ENCODE data around the gene XRCC3. TPM values are rescaled to one million over a fixed set of nuclear protein-coding genes. Genes with fewer than 3 reads are reported as not detected.
A peak's percentile ranks its signal among the peaks of the same experiment; 100 is the strongest.

Gene XRCC3
- total and polyA plus RNA-seq, 4 donors = 1.0 to 8.6 (median 5.2) TPM

DNA sequence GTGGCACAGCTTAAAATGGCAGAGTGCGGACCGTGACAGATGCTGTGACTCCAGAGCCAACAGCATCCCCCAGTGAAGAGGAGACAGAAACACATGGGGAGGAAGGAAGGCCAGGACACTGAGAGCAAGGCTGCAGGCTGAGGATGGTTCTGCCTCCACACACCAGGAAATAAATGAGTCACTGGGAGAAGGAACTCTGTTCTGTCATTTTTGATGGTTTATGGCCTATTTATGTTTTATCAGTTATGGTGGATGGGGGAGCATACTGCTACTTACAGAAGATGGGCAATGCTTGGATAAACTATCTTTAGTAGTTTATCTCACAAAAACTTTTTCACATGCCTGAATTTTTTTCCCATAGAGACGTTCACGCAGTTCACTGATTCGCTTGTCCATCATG is 34.2 kb upstream of the XRCC3 start:
- intact Hi-C loops (cut with DNase I) = no loop called here
- Histone ChIP-seq H3K9me3 (ENCODE audit: control insufficient read depth, low read length) (no peaks in the 10 kb centered on the region), H3K27me3 (ENCODE audit: control insufficient read depth in 1 of 2, insufficient read depth in 2 of 2, low read length in 1 of 2) (no peaks in the 10 kb centered on the region), H3K36me3 (ENCODE audit: control insufficient read depth in 1 of 2, insufficient read depth in 2 of 2, low read length in 1 of 2) (no peaks in the 10 kb centered on the region), H3K27ac (ENCODE audit: low read depth in 1 of 2, low read length in 2 of 2) (no peak overlapping the region), H3K4me3 (ENCODE audit: low read length in 2 of 2) (no peak overlapping the region), H3K4me1 (ENCODE audit: control insufficient read depth in 1 of 2, insufficient read depth in 2 of 2, low read length in 2 of 2) (no peaks in the 10 kb centered on the region)
- ATAC-seq (ENCODE audit: low FRiP score) (no peak), DNase-seq (no peak)
- 90 to 96% methylated on average over 5 of the region's 5 CpGs for WGBS, 2 donors

- Histone ChIP-seq H3K4me3 (ENCODE audit: low read length in 2 of 2) (no peak overlapping the region), H3K4me1 (ENCODE audit: control insufficient read depth in 1 of 2, insufficient read depth in 2 of 2, low read length in 2 of 2) (no peaks in the 10 kb centered on the region), H3K27me3 (ENCODE audit: control insufficient read depth in 1 of 2, insufficient read depth in 2 of 2, low read length in 1 of 2) (no peaks in the 10 kb centered on the region), H3K27ac (ENCODE audit: low read depth in 1 of 2, low read length in 2 of 2) (no peak overlapping the region), H3K9me3 (ENCODE audit: control insufficient read depth, low read length) (no peaks in the 10 kb centered on the region), H3K36me3 (ENCODE audit: control insufficient read depth in 1 of 2, insufficient read depth in 2 of 2, low read length in 1 of 2) (no peaks in the 10 kb centered on the region)
- ATAC-seq (ENCODE audit: low FRiP score) (no peak), DNase-seq (no peak)
- 87 to 91% methylated on average over 5 of the region's 5 CpGs for WGBS, 2 donors
- intact Hi-C loops (cut with DNase I) = no loop called here
Observed at GRCh38 chr14:103748534-103748857, 33.2 kb upstream of the XRCC3 start.

DNA sequence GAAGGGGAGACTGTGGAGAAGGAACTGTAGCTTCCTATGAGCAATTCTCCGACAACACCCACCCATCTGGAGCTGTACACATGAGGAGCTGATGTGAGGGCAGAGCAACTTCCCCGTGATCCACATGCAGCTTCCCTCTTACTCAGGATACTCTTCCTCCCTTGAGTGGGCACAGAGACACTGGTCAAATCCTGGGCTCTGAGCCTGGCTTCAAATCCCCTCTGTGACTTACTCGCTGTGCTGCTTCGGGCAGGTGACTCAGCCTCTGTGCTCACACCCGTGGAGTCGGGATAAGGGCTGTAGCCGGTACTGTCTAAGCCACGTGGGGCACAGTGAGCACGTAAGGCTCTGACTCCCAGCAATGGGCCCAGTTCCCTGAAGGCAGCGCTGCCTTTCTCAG is 31.4 kb upstream of the XRCC3 start:
- intact Hi-C loops (cut with DNase I) = no loop called here
- no peaks in the 10 kb centered on the region for H3K36me3 ChIP-seq (ENCODE audit: control insufficient read depth in 1 of 2, insufficient read depth in 2 of 2, low read length in 1 of 2)
- 92 to 95% methylated on average over 10 of the region's 10 CpGs for WGBS, 2 donors
- no peaks in the 10 kb centered on the region for H3K27me3 ChIP-seq (ENCODE audit: control insufficient read depth in 1 of 2, insufficient read depth in 2 of 2, low read length in 1 of 2)
- no peak for ATAC-seq (ENCODE audit: low FRiP score)
- no peak overlapping the region for H3K4me3 ChIP-seq (ENCODE audit: low read length in 2 of 2)
- H3K9me3 ChIP-seq (ENCODE audit: control insufficient read depth, low read length) = no peaks in the 10 kb centered on the region
- no peak overlapping the region for H3K27ac ChIP-seq (ENCODE audit: low read depth in 1 of 2, low read length in 2 of 2)
- DNase-seq = no peak
- H3K4me1 ChIP-seq (ENCODE audit: control insufficient read depth in 1 of 2, insufficient read depth in 2 of 2, low read length in 2 of 2) = no peaks in the 10 kb centered on the region

GRCh38 chr14:103745424-103745823 is 30.2 kb upstream of the XRCC3 start:
- H3K36me3 ChIP-seq (ENCODE audit: control insufficient read depth in 1 of 2, insufficient read depth in 2 of 2, low read length in 1 of 2) = no peaks in the 10 kb centered on the region
- ATAC-seq (ENCODE audit: low FRiP score) (no peak), DNase-seq (peak in 1 of 2 donors; percentile 5)
- WGBS, 2 donors = 82 to 83% methylated on average over 5 of the region's 5 CpGs
- no peaks in the 10 kb centered on the region for H3K4me1 ChIP-seq (ENCODE audit: control insufficient read depth in 1 of 2, insufficient read depth in 2 of 2, low read length in 2 of 2)
- no peaks in the 10 kb centered on the region for H3K9me3 ChIP-seq (ENCODE audit: control insufficient read depth, low read length)
- no peaks in the 10 kb centered on the region for H3K27me3 ChIP-seq (ENCODE audit: control insufficient read depth in 1 of 2, insufficient read depth in 2 of 2, low read length in 1 of 2)
- H3K27ac ChIP-seq (ENCODE audit: low read depth in 1 of 2, low read length in 2 of 2) = no peak overlapping the region
- no peak overlapping the region for H3K4me3 ChIP-seq (ENCODE audit: low read length in 2 of 2)
- intact Hi-C loops (cut with DNase I) = no loop called here

DNA sequence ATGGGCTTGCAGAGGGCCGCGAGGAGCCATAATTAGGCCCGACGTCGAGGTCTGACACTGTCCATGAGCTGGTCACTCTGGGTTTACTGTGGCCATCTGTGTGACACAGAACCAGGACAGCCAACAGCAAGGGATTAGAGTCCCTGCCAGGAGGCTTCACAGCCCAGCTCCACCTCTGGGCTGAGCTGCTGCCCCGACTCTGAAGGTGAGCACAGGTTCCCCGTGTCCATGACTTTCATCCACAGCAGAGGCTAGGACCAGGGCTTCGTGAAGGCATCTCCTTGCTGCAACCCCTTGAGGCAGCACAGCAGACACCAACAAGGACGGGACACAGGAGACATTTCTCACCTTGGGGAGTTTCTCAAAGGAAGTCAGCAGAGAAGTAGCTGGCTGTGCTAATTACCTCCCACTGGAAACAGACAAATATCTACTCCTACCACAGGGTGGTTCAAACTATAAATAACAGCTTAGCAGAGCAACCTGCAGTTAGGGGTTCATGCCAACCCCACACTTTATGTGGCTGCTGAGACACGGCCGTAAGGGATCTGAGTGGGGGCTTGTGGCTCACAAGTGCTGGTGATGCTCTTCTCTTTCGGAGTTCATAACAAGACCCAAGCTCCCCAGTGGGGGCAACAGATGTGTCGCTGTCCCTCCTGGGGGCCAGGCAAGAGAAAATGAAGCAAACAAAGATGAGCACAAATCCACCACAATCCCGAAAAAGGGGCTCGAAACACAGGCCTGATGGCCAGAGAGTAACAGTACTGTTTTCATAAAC is 29.6 kb upstream of the XRCC3 start:
- Histone ChIP-seq H3K4me3 (ENCODE audit: low read length in 2 of 2) (no peak overlapping the region), H3K27me3 (ENCODE audit: control insufficient read depth in 1 of 2, insufficient read depth in 2 of 2, low read length in 1 of 2) (no peaks in the 10 kb centered on the region), H3K9me3 (ENCODE audit: control insufficient read depth, low read length) (no peaks in the 10 kb centered on the region), H3K36me3 (ENCODE audit: control insufficient read depth in 1 of 2, insufficient read depth in 2 of 2, low read length in 1 of 2) (no peaks in the 10 kb centered on the region), H3K27ac (ENCODE audit: low read depth in 1 of 2, low read length in 2 of 2) (no peak overlapping the region), H3K4me1 (ENCODE audit: control insufficient read depth in 1 of 2, insufficient read depth in 2 of 2, low read length in 2 of 2) (no peaks in the 10 kb centered on the region)
- 84 to 88% methylated on average over 15 of the region's 15 CpGs for WGBS, 2 donors
- DNase-seq (no peak), ATAC-seq (ENCODE audit: low FRiP score) (no peak)
- intact Hi-C loops (cut with DNase I) = no loop called here

DNA sequence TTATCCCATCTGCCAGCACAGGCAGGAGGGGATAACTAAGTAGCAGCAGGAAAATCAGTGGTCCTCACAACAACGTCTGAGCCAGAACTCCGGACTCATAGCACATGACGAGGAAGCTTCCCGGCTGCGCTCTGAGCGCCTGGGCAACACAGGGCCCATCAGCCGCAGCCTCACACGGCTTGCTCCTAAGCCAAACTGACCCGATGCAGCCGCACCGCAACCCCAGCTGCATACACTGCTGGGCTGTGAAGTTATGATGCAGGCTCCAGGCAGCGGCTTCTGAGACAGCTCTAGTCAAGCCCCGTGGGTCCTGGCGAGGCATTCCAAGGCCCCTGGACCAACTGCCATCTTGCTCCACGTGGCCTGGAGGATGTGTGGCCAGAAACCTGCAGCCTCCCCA is 28.4 kb upstream of the XRCC3 start:
- Histone ChIP-seq H3K4me3 (ENCODE audit: low read length in 2 of 2) (no peak overlapping the region), H3K27ac (ENCODE audit: low read depth in 1 of 2, low read length in 2 of 2) (no peak overlapping the region), H3K9me3 (ENCODE audit: control insufficient read depth, low read length) (no peaks in the 10 kb centered on the region), H3K36me3 (ENCODE audit: control insufficient read depth in 1 of 2, insufficient read depth in 2 of 2, low read length in 1 of 2) (no peaks in the 10 kb centered on the region), H3K27me3 (ENCODE audit: control insufficient read depth in 1 of 2, insufficient read depth in 2 of 2, low read length in 1 of 2) (no peaks in the 10 kb centered on the region), H3K4me1 (ENCODE audit: control insufficient read depth in 1 of 2, insufficient read depth in 2 of 2, low read length in 2 of 2) (no peaks in the 10 kb centered on the region)
- WGBS, 2 donors = 90 to 92% methylated on average over 15 of the region's 15 CpGs
- peak in 1 of 2 donors; percentile 64 for DNase-seq
- intact Hi-C loops (cut with DNase I) = no loop called here
- no peak for ATAC-seq (ENCODE audit: low FRiP score)

DNA sequence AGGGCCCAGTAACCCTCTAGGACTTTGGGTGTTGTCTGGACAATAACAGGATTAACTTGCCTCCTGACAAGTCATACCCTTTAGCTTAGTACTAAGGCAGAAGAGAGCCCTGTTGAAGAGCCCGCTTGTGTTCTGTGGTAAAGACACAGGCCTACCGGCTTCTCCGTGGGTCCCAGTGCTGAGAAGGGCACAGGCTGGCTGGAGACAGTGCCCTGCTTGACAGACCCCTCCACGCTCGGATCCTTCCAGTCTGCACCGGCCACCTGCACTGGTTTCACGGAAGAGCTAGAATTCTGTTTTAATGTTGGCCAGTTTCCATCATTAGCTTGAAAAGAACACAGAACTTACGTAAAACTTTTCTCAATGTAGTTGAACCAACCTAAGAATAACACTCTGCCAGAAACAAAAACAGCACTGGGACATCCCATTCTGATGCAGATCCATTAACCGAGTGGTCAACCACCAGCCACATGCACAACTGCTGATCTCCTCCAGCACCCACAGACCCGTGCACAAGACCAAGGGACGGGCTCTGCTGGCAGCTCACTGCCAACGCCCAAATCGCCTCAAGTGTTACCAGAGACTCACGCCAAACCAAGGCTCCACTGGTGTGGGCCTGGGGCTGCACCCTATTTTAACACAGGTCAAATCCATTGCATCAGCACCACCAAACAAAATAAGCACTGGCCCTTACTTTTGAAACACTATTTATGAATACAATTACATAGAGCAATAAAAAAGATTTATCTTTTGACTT is 27.4 kb upstream of the XRCC3 start:
- no peaks in the 10 kb centered on the region for H3K36me3 ChIP-seq (ENCODE audit: control insufficient read depth in 1 of 2, insufficient read depth in 2 of 2, low read length in 1 of 2)
- intact Hi-C loops (cut with DNase I) = no loop called here

DNA sequence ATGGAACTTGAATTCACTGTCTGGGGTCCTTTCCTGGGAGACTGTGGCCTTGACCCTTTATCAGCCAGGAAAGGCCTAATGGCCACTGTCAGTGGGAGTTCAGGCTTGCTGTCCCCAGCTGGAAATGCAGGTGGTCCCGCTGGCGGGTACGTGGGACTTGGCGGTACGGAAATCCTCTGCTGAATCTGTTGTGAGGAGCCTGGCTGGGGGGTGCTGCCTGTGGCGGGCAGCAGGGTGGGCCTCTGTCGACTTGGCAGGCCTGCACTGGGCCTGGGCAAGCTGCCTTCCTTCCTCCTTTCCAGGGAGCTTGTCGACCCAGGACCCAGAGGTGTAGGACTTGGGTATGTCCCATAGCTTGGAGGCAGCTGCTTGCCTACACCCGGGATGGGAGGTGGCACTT is 26.6 kb upstream of the XRCC3 start:
- no peak overlapping the region for H3K27ac ChIP-seq (ENCODE audit: low read depth in 1 of 2, low read length in 2 of 2)
- ATAC-seq (ENCODE audit: low FRiP score) (no peak), DNase-seq (peak in 1 of 2 donors; percentile 45)
- no peaks in the 10 kb centered on the region for H3K36me3 ChIP-seq (ENCODE audit: control insufficient read depth in 1 of 2, insufficient read depth in 2 of 2, low read length in 1 of 2)
- no peaks in the 10 kb centered on the region for H3K9me3 ChIP-seq (ENCODE audit: control insufficient read depth, low read length)
- H3K4me3 ChIP-seq (ENCODE audit: low read length in 2 of 2) = no peak overlapping the region
- H3K27me3 ChIP-seq (ENCODE audit: control insufficient read depth in 1 of 2, insufficient read depth in 2 of 2, low read length in 1 of 2) = no peaks in the 10 kb centered on the region
- WGBS, 2 donors = 81 to 82% methylated on average over 9 of the region's 9 CpGs
- intact Hi-C loops (cut with DNase I) = no loop called here
- no peaks in the 10 kb centered on the region for H3K4me1 ChIP-seq (ENCODE audit: control insufficient read depth in 1 of 2, insufficient read depth in 2 of 2, low read length in 2 of 2)

More for the DNA sequence above, 27.4 kb upstream of the XRCC3 start:
- DNase-seq = peak in 1 of 2 donors; percentile 50
- Histone ChIP-seq H3K27me3 (ENCODE audit: control insufficient read depth in 1 of 2, insufficient read depth in 2 of 2, low read length in 1 of 2) (no peaks in the 10 kb centered on the region), H3K4me1 (ENCODE audit: control insufficient read depth in 1 of 2, insufficient read depth in 2 of 2, low read length in 2 of 2) (no peaks in the 10 kb centered on the region), H3K27ac (ENCODE audit: low read depth in 1 of 2, low read length in 2 of 2) (no peak overlapping the region), H3K9me3 (ENCODE audit: control insufficient read depth, low read length) (no peaks in the 10 kb centered on the region), H3K4me3 (ENCODE audit: low read length in 2 of 2) (no peak overlapping the region)
- ATAC-seq (ENCODE audit: low FRiP score) = no peak
- WGBS, 2 donors = 86 to 89% methylated on average over 14 of the region's 14 CpGs
